ENCODE data around the gene CHD5. TPM values are rescaled to one million over a fixed set of nuclear protein-coding genes. Genes with fewer than 3 reads are reported as not detected.

Gene CHD5
- polyA plus RNA-seq, 1 donor from 2014 or later, result 22.0 TPM

- Histone ChIP-seq H2AFZ (ENCODE audit: low read depth, low read length) (no peak overlapping the region), H3K27ac (ENCODE audit: low read length) (no peak overlapping the region), H3F3A (ENCODE audit: insufficient read depth, low read length, poor library complexity, severe bottlenecking) (no peaks in the 10 kb centered on the region), H3K79me2 (replicated peaks; ENCODE audit: insufficient read depth, low read length) (no peaks in the 10 kb centered on the region), H3K36me3 (ENCODE audit: insufficient read depth, low read length) (no peaks in the 10 kb centered on the region), H3K27me3 (ENCODE audit: insufficient read depth, low read depth, low read length) (no peaks in the 10 kb centered on the region), H3K9ac (ENCODE audit: low read length) (no peak overlapping the region), H3K9me2 (ENCODE audit: insufficient read depth, low read length) (no peaks in the 10 kb centered on the region), H3K4me3 (ENCODE audit: low read length) (no peak overlapping the region), H4K20me1 (ENCODE audit: insufficient read depth) (no peaks in the 10 kb centered on the region), H3K4me2 (ENCODE audit: low read length) (no peak overlapping the region), H3K9me3 (ENCODE audit: low read length) (no peaks in the 10 kb centered on the region)
- TF ChIP-seq SMC3 (conservative IDR thresholded peaks at IDR 0.05; ENCODE audit: poor library complexity), result no peak
- no peak for TF ChIP-seq EZH2 (IDR thresholded peaks at IDR 0.05; ENCODE audit: borderline replicate concordance, insufficient read depth, low read length, poor library complexity, severe bottlenecking)
- TF ChIP-seq MXI1 (conservative IDR thresholded peaks at IDR 0.05; ENCODE audit: poor library complexity, severe bottlenecking), result no peak
- TF ChIP-seq POLR2AphosphoS5 (IDR thresholded peaks at IDR 0.05), result no peak
- TF ChIP-seq TAF1 (IDR thresholded peaks at IDR 0.05; ENCODE audit: low read depth), result no peak
- TF ChIP-seq EP300 (conservative IDR thresholded peaks at IDR 0.05; ENCODE audit: poor library complexity, severe bottlenecking), result no peak
- TF ChIP-seq RAD21 (conservative IDR thresholded peaks at IDR 0.05), result no peak
- no peak for TF ChIP-seq REST (IDR thresholded peaks at IDR 0.05; ENCODE audit: borderline replicate concordance)
- no peak for TF ChIP-seq CTCF (IDR thresholded peaks at IDR 0.05; ENCODE audit: poor library complexity, severe bottlenecking)
These were observed 55.3 kb downstream of the CHD5 start for GRCh38 chr1:6124746-6125365.

- Histone ChIP-seq H3K27ac (ENCODE audit: low read length) (no peak overlapping the region), H3K4me3 (ENCODE audit: low read length) (no peak overlapping the region), H4K20me1 (ENCODE audit: insufficient read depth) (no peaks in the 10 kb centered on the region), H3F3A (ENCODE audit: insufficient read depth, low read length, poor library complexity, severe bottlenecking) (no peaks in the 10 kb centered on the region), H3K27me3 (ENCODE audit: insufficient read depth, low read depth, low read length) (no peaks in the 10 kb centered on the region), H3K9ac (ENCODE audit: low read length) (no peak overlapping the region), H3K9me2 (ENCODE audit: insufficient read depth, low read length) (no peaks in the 10 kb centered on the region), H3K36me3 (ENCODE audit: insufficient read depth, low read length) (no peaks in the 10 kb centered on the region), H3K79me2 (replicated peaks; ENCODE audit: insufficient read depth, low read length) (no peaks in the 10 kb centered on the region), H2AFZ (ENCODE audit: low read depth, low read length) (no peak overlapping the region), H3K9me3 (ENCODE audit: low read length) (no peaks in the 10 kb centered on the region), H3K4me2 (ENCODE audit: low read length) (no peak overlapping the region)
- TF ChIP-seq REST (IDR thresholded peaks at IDR 0.05; ENCODE audit: borderline replicate concordance) (no peak), EZH2 (IDR thresholded peaks at IDR 0.05; ENCODE audit: borderline replicate concordance, insufficient read depth, low read length, poor library complexity, severe bottlenecking) (no peak), RAD21 (conservative IDR thresholded peaks at IDR 0.05) (no peak), MXI1 (conservative IDR thresholded peaks at IDR 0.05; ENCODE audit: poor library complexity, severe bottlenecking) (no peak), TAF1 (IDR thresholded peaks at IDR 0.05; ENCODE audit: low read depth) (no peak), CTCF (IDR thresholded peaks at IDR 0.05; ENCODE audit: poor library complexity, severe bottlenecking) (no peak), POLR2AphosphoS5 (IDR thresholded peaks at IDR 0.05) (no peak), EP300 (conservative IDR thresholded peaks at IDR 0.05; ENCODE audit: poor library complexity, severe bottlenecking) (no peak), SMC3 (conservative IDR thresholded peaks at IDR 0.05; ENCODE audit: poor library complexity) (no peak)
These were observed 55.8 kb downstream of the CHD5 start for GRCh38 chr1:6124341-6124740.

All from neural cell (in vitro differentiated cells).